ENCODE measurements around the gene TAB2. TPM values are rescaled to one million over a fixed set of nuclear protein-coding genes. Genes with fewer than 3 reads are reported as not detected.

The TAB2 gene
- total and polyA plus RNA-seq, 2 donors (not counting 3 experiments of a cell fraction or from before 2014, with no cell fraction given): 26.0 to 37.4 TPM

GRCh38 chr6:149335924-149336608 is 18.6 kb downstream of the TAB2 start:
- Histone ChIP-seq H3K4me1 (ENCODE audit: control insufficient read depth, extremely low read depth, insufficient read depth, low read length) (peaks cover 43% of the 10 kb centered on the region), H3K9ac (replicated peaks; ENCODE audit: extremely low read depth, insufficient read depth, low read length) (no peak overlapping the region), H3K27me3 (ENCODE audit: control insufficient read depth in 2 of 2, insufficient read depth in 2 of 2, low read length in 2 of 2) (no peaks in the 10 kb centered on the region), H3K36me3 (ENCODE audit: control insufficient read depth in 2 of 2, extremely low read depth in 1 of 2, insufficient read depth in 2 of 2, low read length in 2 of 2) (no peaks in the 10 kb centered on the region), H3K4me2 (ENCODE audit: insufficient read depth, low read length) (peak overlapping the region; percentile 61), H3K9me1 (replicated peaks; ENCODE audit: control insufficient read depth, extremely low read depth, insufficient read depth, low read length) (no peaks in the 10 kb centered on the region), H3K27ac (ENCODE audit: insufficient read depth, low read depth, low read length) (peak overlapping the region; percentile 61), H3K79me2 (ENCODE audit: control insufficient read depth, insufficient read depth, low read length) (peaks cover 92% of the 10 kb centered on the region), H3K9me3 (replicated peaks; ENCODE audit: control insufficient read depth, insufficient read depth, low read length) (no peaks in the 10 kb centered on the region), H4K20me1 (replicated peaks; ENCODE audit: control insufficient read depth, extremely low read depth, insufficient read depth, low read length) (peaks cover 18% of the 10 kb centered on the region), H3K4me3 (replicated peaks in 1 of 3; ENCODE audit: insufficient read depth in 1 of 3, low read depth in 1 of 3, low read length in 3 of 3) (no peak overlapping the region), H2AFZ (ENCODE audit: low read depth, low read length) (no peak overlapping the region)
- CTCF ChIA-PET: interaction anchor here (0.8 to 6.0 kb wide), 2 partner anchors 11 to 15 kb away, joined by 4 to 49 read pairs; no protein-coding TSS in a partner anchor
- peak; percentile 67 for DNase-seq (ENCODE audit: low read depth, low spot score)
- TSS peak; percentile 52 for BruUV-seq (replicated peaks)
- POLR2A ChIA-PET: no interaction called here
- TF ChIP-seq MAX (IDR thresholded peaks at IDR 0.05; ENCODE audit: insufficient read depth, insufficient read length) (no peak), JUN (IDR thresholded peaks at IDR 0.05; ENCODE audit: borderline replicate concordance, insufficient read depth, insufficient read length, low read depth) (peak; percentile 49), EZH2 (IDR thresholded peaks at IDR 0.05; ENCODE audit: borderline replicate concordance, low read depth, low read length, severe bottlenecking) (no peak), GATA2 (IDR thresholded peaks at IDR 0.05; ENCODE audit: insufficient read depth, insufficient read length, low read depth, low read length) (no peak), CTCF (IDR thresholded peaks at IDR 0.05; ENCODE audit: extremely low read depth in 1 of 2, insufficient read depth in 1 of 2, low read depth in 1 of 2, low read length in 2 of 2) (no peak), MYC (IDR thresholded peaks at IDR 0.05; ENCODE audit: low read depth, low read length) (no peak), POLR2A (IDR thresholded peaks at IDR 0.05; ENCODE audit: low read depth, low read length) (no peak), POLR2AphosphoS5 (IDR thresholded peaks at IDR 0.05; ENCODE audit: insufficient read depth, low read depth, low read length) (no peak), FOS (IDR thresholded peaks at IDR 0.05; ENCODE audit: borderline replicate concordance, insufficient read depth, low read length) (peak; percentile 86)
- dilution Hi-C loops (cut with MboI; ENCODE audit: extremely low pct_ligation_motif_present, low sequenced_read_pairs) (no loop called here), intact Hi-C loops (cut with micrococcal nuclease) (loop anchor here (10.0 kb wide), 1 partner anchor 209 kb away; the partner anchor contains the start of gene PPIL4)
- peak; percentile 71 for FAIRE-seq

Data from endothelial cell of umbilical vein (primary cell).